AG04449 (cell line): ENCODE measurements around the gene ADAMTS13.
"Not testable (repeated sequence)": the region's sequence is repeated elsewhere in the genome, so short reads cannot be mapped to it uniquely, and the experiment has no call there.

Experiments
- CTCF ChIA-PET: fragments of 350-600 bp; formaldehyde crosslinking; extraction: SDS; loops from one replicate; lab custom pipeline; 2021; ENCODE audit warnings: antibody characterized with exemption; lab: Yijun Ruan, JAX
- POLR2A ChIA-PET: fragments of 400-600, 350-600 bp; formaldehyde crosslinking; extraction: SDS; loops from one replicate; lab custom pipeline; 2020; ENCODE audit warnings: antibody characterized with exemption, inconsistent platforms; lab: Yijun Ruan, JAX
- DNase-seq: peaks from one replicate; pipeline ENCODE4 v3.0.0-alpha.2; 2010; ENCODE audit warnings: low read depth, low spot score
- H3K4me3 ChIP-seq: 2 replicates; pipeline ENCODE4 v1.5.1; 2011; ENCODE audit warnings: low read depth, mild to moderate bottlenecking, control low read depth, low read length
- TF ChIP-seq, protein P1 (sequence below): IDR thresholded peaks from one replicate; pipeline ENCODE4 v1.5.1; 2011; ENCODE audit warnings: mild to moderate bottlenecking, moderate library complexity, low read length, control low read depth, inconsistent platforms; ENCODE audit not compliant: insufficient read depth; ENCODE audit errors: missing control alignments

Gene ADAMTS13

GRCh38 chr9:133443248-133443647 lies 21.1 kb downstream of the ADAMTS13 start:
- DNase-seq = no peak
- TF ChIP-seq, protein P1, sequence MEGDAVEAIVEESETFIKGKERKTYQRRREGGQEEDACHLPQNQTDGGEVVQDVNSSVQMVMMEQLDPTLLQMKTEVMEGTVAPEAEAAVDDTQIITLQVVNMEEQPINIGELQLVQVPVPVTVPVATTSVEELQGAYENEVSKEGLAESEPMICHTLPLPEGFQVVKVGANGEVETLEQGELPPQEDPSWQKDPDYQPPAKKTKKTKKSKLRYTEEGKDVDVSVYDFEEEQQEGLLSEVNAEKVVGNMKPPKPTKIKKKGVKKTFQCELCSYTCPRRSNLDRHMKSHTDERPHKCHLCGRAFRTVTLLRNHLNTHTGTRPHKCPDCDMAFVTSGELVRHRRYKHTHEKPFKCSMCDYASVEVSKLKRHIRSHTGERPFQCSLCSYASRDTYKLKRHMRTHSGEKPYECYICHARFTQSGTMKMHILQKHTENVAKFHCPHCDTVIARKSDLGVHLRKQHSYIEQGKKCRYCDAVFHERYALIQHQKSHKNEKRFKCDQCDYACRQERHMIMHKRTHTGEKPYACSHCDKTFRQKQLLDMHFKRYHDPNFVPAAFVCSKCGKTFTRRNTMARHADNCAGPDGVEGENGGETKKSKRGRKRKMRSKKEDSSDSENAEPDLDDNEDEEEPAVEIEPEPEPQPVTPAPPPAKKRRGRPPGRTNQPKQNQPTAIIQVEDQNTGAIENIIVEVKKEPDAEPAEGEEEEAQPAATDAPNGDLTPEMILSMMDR = no peak
- H3K4me3 ChIP-seq = no peak overlapping the region
- ChIA-PET CTCF (no interaction called here), POLR2A (interaction anchor here (1.5 kb wide), 1 partner anchor 25 kb away, joined by 4 read pairs; the partner anchor contains the start of gene REXO4)

GRCh38 chr9:133443982-133444381 lies 21.8 kb downstream of the ADAMTS13 start:
- TF ChIP-seq, protein P1 = no peak
- DNase-seq = no peak
- H3K4me3 ChIP-seq = no peak overlapping the region
- CTCF ChIA-PET = interaction anchor here (1.1 kb wide), 1 partner anchor 41 kb away, joined by 4 read pairs; no protein-coding TSS in a partner anchor
- POLR2A ChIA-PET = interaction anchor here (1.5 kb wide), 1 partner anchor 26 kb away, joined by 4 read pairs; the partner anchor contains the start of gene REXO4

- CTCF ChIA-PET = no interaction called here
- POLR2A ChIA-PET = no interaction called here
- no peak for DNase-seq
- TF ChIP-seq, protein P1 = no peak
- H3K4me3 ChIP-seq = no peak overlapping the region
These were observed 23.3 kb downstream of the ADAMTS13 start for GRCh38 chr9:133445293-133445969.

DNA sequence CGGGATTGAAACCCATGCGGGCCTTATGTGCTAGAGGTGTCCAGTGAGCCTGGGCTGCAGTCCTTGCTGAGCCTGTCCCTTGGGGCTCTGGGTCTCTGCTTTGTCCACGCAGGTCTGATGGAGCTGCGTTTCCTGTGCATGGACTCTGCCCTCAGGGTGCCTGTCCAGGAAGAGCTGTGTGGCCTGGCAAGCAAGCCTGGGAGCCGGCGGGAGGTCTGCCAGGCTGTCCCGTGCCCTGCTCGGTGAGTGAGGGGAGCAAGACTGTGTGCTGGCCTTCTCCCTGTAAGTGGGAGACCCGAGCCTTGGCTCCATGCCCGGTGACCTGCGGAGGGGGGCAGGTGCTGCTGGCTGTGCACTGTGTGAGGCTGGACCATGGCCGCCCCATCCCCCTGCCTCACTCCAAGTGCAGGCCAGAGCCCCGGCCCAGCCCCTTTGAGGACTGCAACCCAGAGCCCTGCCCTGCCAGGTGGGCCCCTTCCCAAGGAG lies 26.4 kb downstream of the ADAMTS13 start:
- no peak overlapping the region for H3K4me3 ChIP-seq
- no peak for DNase-seq
- ChIA-PET CTCF (no interaction called here), POLR2A (no interaction called here)
- TF ChIP-seq, protein P1 = no peak

DNA sequence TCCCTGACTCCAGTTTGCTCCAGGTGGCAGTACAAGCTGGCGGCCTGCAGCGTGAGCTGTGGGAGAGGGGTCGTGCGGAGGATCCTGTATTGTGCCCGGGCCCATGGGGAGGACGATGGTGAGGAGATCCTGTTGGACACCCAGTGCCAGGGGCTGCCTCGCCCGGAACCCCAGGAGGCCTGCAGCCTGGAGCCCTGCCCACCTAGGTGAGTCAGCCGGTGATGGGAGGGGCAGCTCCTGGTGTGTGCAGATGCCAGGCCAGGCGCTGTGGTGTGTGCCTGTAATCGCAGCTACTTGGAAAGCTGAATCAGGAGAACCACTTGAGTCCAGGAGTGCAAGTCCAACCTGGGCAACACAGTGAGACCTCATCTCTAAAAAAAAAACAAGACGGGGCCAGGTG lies 27.6 kb downstream of the ADAMTS13 start:
- TF ChIP-seq, protein P1 = no peak
- CTCF ChIA-PET = no interaction called here
- no peak for DNase-seq
- H3K4me3 ChIP-seq = no peak overlapping the region
- POLR2A ChIA-PET = no interaction called here

- DNase-seq, H3K4me3 ChIP-seq, POLR2A ChIA-PET, CTCF ChIA-PET: not testable (repeated sequence)
These were observed 29.7 kb downstream of the ADAMTS13 start for GRCh38 chr9:133451865-133452264.
